NB4 (cell line): ENCODE data around the gene SRGAP1.

ENCODE experiments used
- DNase-seq: peaks from one replicate; pipeline ENCODE4 v3.0.0; 2010; ENCODE audit warnings: low read depth
- H3K4me3 ChIP-seq: one replicate; pipeline ENCODE4 v1.5.1; 2011; ENCODE audit warnings: mild to moderate bottlenecking, low read depth, low read length, moderate library complexity
- MAX ChIP-seq: IDR thresholded peaks from 2 replicates; pipeline ENCODE4 v1.6.1; 2011; ENCODE audit warnings: low read depth, low read length
- MYC ChIP-seq: IDR thresholded peaks from 2 replicates; pipeline ENCODE4 v1.6.1; 2011; ENCODE audit warnings: low read depth, low read length
- POLR2A ChIP-seq: IDR thresholded peaks from 2 replicates; pipeline ENCODE4 v1.6.1; 2011; ENCODE audit warnings: mild to moderate bottlenecking; ENCODE audit not compliant: insufficient read length; ENCODE audit errors: extremely low read depth
- TF ChIP-seq, protein P1 (sequence below): IDR thresholded peaks from one replicate; pipeline ENCODE4 v1.5.1; 2012; ENCODE audit warnings: low read depth, low read length

The SRGAP1 gene

DNA sequence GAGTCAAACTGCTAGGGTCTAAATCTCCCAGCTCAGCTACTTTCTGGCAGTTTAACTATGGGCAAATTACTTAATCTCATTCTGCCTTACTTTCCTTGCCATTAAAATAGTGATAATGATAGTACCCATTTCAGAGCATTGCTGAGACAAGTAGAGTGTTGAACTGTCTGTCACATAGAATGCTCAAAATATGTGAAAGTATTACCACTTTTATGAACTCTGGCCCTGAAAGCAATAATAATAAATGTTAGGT lies 19.9 kb downstream of the SRGAP1 start:
- TF ChIP-seq, protein P1, sequence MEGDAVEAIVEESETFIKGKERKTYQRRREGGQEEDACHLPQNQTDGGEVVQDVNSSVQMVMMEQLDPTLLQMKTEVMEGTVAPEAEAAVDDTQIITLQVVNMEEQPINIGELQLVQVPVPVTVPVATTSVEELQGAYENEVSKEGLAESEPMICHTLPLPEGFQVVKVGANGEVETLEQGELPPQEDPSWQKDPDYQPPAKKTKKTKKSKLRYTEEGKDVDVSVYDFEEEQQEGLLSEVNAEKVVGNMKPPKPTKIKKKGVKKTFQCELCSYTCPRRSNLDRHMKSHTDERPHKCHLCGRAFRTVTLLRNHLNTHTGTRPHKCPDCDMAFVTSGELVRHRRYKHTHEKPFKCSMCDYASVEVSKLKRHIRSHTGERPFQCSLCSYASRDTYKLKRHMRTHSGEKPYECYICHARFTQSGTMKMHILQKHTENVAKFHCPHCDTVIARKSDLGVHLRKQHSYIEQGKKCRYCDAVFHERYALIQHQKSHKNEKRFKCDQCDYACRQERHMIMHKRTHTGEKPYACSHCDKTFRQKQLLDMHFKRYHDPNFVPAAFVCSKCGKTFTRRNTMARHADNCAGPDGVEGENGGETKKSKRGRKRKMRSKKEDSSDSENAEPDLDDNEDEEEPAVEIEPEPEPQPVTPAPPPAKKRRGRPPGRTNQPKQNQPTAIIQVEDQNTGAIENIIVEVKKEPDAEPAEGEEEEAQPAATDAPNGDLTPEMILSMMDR, result no peak
- TF ChIP-seq MAX, result no peak
- TF ChIP-seq MYC, result no peak
- TF ChIP-seq POLR2A, result no peak
- no peak for DNase-seq
- no peak overlapping the region for H3K4me3 ChIP-seq

GRCh38 chr12:63865448-63865847 lies 20.9 kb downstream of the SRGAP1 start:
- H3K4me3 ChIP-seq, result no peak overlapping the region
- TF ChIP-seq, protein P1, result no peak
- no peak for TF ChIP-seq POLR2A
- TF ChIP-seq MYC, result no peak
- TF ChIP-seq MAX, result no peak
- no peak for DNase-seq

- TF ChIP-seq POLR2A (no peak), MAX (no peak), MYC (no peak)
- TF ChIP-seq, protein P1, result no peak
- H3K4me3 ChIP-seq, result no peak overlapping the region
- DNase-seq, result no peak
Observed at GRCh38 chr12:63867053-63867452, 22.6 kb downstream of the SRGAP1 start.

- no peak overlapping the region for H3K4me3 ChIP-seq
- TF ChIP-seq, protein P1, result no peak
- TF ChIP-seq MYC, result no peak
- no peak for DNase-seq
Observed at GRCh38 chr12:63869656-63870055, 25.2 kb downstream of the SRGAP1 start.

DNA sequence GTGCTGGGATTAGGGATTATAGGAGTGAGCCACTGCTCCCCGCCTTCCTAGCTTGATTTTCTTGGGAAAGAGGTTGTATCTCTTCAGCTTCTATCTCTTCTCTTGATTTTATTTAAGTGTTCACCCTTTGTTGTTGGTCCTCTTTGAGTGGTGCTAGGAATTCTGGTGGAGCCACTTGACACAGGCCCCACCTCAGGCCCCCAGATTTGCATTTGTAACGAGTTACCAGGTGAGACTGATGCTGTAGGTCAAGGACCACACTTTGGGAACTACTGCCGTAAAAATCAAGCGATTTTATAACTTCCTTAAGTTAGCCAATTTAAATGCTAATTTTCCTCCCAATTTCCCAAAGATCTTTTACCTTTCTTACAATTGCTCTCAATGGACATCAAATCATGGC lies 26.3 kb downstream of the SRGAP1 start:
- no peak overlapping the region for H3K4me3 ChIP-seq
- DNase-seq, result no peak
- TF ChIP-seq POLR2A (no peak), MAX (no peak), MYC (no peak)
- TF ChIP-seq, protein P1, result no peak

- TF ChIP-seq, protein P1, result no peak
- no peak for TF ChIP-seq MAX
- TF ChIP-seq POLR2A, result no peak
- TF ChIP-seq MYC, result no peak
Observed at GRCh38 chr12:63874897-63875480, 30.5 kb downstream of the SRGAP1 start.

More at GRCh38 chr12:63874897-63875480, 30.5 kb downstream of the SRGAP1 start:
- no peak for DNase-seq
- no peak overlapping the region for H3K4me3 ChIP-seq
